Measurements from ENCODE around the gene RADIL.

DNA sequence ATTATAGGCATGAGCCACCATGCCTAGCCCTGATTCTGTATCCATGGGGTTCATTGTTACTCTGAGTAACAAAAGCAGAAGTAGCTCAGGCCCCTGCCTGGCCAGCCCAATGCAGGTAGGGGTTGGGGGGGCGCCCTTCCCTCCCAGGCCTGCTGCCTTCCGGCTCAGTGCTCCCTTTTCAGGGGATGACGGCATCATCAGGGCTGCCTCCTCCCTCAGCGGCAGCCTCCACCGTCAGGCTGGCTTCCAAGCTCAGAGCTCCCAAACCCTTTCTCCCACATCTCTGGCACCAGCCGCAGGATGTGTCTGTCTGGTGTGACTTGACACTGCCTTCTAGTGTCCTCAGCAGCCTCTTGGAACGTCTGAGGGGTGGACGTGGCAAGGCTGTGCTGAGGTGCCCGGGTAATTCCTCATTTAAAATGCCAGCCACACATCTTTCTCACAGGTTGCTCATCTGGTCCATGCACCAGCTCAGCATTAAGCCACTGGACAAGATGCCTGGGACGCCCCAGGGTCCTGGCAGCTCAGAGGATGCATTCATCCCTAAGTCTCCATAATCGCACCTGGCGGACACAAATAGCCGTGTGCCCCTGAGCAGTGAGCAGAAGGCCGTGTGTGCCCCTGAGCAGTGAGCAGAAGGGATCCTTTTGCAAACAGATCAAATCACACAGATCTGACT is 59.9 kb downstream of the RADIL start:
- TF ChIP-seq TAF1 (IDR thresholded peaks at IDR 0.05; ENCODE audit: borderline replicate concordance, insufficient read depth, low read length) (no peak), POLR2AphosphoS5 (IDR thresholded peaks at IDR 0.05; ENCODE audit: low read depth, low read length) (no peak), FOXP2 (optimal IDR thresholded peaks at IDR 0.05; ENCODE audit: borderline replicate concordance, extremely low read depth, extremely low read length, insufficient read depth) (no peak)
